ENCODE results near the gene ACTN1.

ACTN1 gene

DNA sequence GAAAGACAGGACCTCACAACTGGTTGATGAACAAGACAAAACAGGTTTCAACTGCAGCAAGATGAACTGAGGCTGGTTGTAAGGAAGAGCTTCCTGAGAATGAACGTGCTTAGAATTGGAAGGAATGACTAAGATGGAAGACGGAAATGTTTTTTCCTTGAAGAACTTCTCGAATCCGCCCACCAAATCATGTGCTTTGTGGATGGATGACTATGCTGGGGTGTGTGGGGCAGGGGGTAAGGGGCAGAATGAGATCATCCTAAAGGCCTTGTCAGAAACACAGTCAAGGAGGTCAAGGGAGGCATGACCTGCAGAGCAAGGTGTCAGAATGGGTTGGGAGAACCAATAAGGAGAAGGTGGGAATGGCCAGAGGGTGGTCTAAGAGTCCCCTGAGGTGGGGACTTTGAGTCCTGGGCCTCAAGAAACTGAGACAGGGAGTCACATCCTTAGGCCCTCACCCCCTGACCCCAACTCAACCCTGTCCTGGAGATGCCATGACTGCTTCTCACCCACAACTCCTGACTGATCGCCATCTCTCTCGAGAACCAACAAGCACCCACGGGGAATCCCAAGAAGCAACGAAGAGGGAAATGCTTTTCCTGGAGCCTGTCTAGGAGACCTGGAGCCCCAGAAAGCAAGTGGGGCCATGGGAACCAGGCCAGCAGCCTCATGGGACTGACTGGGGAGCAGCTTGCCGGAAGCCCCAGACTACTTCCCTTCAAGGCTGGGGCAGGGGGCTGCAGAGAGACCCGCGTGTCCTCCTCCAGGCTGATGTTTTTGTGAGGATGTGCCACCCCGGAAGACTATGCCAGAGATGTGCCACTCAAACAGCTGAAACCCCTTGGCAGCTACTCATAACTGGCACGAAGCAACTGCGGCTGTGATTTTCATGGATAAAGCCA lies 84.0 kb downstream of the ACTN1 start:
- Histone ChIP-seq H3K4me2 (no peak overlapping the region), H3K27ac (no peak overlapping the region), H3K27me3 (ENCODE audit: insufficient read depth, low read depth) (no peaks in the 10 kb centered on the region), H3K4me3 (IDR thresholded peaks at IDR 0.05; ENCODE audit: insufficient read depth, low read depth, low read length) (no peak overlapping the region), H3K79me2 (ENCODE audit: insufficient read depth, low read depth) (no peaks in the 10 kb centered on the region), H3K36me3 (ENCODE audit: insufficient read depth) (no peaks in the 10 kb centered on the region), H3K9ac (no peak overlapping the region), H3K4me1 (ENCODE audit: low read depth, poor library complexity, severe bottlenecking) (no peaks in the 10 kb centered on the region), H4K20me1 (ENCODE audit: insufficient read depth) (no peaks in the 10 kb centered on the region), H2AFZ (ENCODE audit: low read depth) (no peak overlapping the region)
- TF ChIP-seq, protein P1, sequence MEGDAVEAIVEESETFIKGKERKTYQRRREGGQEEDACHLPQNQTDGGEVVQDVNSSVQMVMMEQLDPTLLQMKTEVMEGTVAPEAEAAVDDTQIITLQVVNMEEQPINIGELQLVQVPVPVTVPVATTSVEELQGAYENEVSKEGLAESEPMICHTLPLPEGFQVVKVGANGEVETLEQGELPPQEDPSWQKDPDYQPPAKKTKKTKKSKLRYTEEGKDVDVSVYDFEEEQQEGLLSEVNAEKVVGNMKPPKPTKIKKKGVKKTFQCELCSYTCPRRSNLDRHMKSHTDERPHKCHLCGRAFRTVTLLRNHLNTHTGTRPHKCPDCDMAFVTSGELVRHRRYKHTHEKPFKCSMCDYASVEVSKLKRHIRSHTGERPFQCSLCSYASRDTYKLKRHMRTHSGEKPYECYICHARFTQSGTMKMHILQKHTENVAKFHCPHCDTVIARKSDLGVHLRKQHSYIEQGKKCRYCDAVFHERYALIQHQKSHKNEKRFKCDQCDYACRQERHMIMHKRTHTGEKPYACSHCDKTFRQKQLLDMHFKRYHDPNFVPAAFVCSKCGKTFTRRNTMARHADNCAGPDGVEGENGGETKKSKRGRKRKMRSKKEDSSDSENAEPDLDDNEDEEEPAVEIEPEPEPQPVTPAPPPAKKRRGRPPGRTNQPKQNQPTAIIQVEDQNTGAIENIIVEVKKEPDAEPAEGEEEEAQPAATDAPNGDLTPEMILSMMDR (conservative IDR thresholded peaks at IDR 0.05; ENCODE audit: low read depth, low read length), result no peak

DNA sequence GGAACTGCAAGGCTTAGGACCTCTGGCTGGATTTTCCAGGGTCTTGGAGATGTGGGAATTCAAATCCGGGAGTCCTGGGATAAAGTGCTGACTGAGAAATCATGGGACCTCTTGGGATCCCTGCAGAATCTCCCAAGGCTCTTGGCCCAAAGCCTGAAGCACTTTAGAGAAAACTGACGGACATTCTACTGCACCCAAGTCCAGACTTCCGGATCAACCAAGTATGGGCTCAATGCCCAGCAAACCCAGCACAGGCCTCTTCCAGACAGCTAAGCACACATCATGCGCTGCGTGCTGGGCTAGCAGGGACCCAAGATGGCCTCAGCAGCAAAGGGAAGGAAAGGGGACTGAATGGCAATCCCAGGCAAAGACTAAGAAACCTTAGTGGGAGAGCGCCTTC lies 85.0 kb downstream of the ACTN1 start:
- Histone ChIP-seq H3K27ac (no peak overlapping the region), H3K36me3 (ENCODE audit: insufficient read depth) (no peaks in the 10 kb centered on the region), H3K4me2 (no peak overlapping the region), H3K4me3 (IDR thresholded peaks at IDR 0.05; ENCODE audit: insufficient read depth, low read depth, low read length) (no peak overlapping the region), H3K27me3 (ENCODE audit: insufficient read depth, low read depth) (no peaks in the 10 kb centered on the region), H3K9ac (no peak overlapping the region), H3K79me2 (ENCODE audit: insufficient read depth, low read depth) (no peaks in the 10 kb centered on the region), H4K20me1 (ENCODE audit: insufficient read depth) (no peaks in the 10 kb centered on the region), H2AFZ (ENCODE audit: low read depth) (no peak overlapping the region), H3K4me1 (ENCODE audit: low read depth, poor library complexity, severe bottlenecking) (no peaks in the 10 kb centered on the region)
- TF ChIP-seq, protein P1 (conservative IDR thresholded peaks at IDR 0.05; ENCODE audit: low read depth, low read length), result no peak

DNA sequence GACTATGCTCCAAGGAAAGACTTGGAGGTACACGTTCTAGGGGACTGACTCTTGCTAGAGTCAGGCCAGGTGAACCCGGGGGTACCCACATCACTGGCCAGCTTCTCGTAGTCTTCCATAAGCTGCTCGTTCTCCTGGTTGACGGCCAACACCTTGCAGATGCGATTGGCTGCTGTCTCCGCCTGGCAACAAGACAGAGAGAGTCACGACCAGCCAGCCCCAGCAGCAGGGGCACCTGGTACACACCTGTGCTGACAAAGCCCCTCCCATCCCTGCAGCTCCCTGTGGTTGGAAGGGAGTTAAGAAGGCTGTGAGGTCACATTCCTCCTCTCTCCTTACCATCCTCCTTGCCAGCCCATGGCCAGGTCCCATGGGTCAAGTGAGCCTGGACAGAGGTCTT lies 85.5 kb downstream of the ACTN1 start:
- Histone ChIP-seq H3K4me2 (no peak overlapping the region), H3K9ac (no peak overlapping the region), H3K27ac (no peak overlapping the region), H3K4me1 (ENCODE audit: low read depth, poor library complexity, severe bottlenecking) (no peaks in the 10 kb centered on the region), H3K79me2 (ENCODE audit: insufficient read depth, low read depth) (no peaks in the 10 kb centered on the region), H3K36me3 (ENCODE audit: insufficient read depth) (no peaks in the 10 kb centered on the region), H3K27me3 (ENCODE audit: insufficient read depth, low read depth) (no peaks in the 10 kb centered on the region), H4K20me1 (ENCODE audit: insufficient read depth) (no peaks in the 10 kb centered on the region), H2AFZ (ENCODE audit: low read depth) (no peak overlapping the region), H3K4me3 (IDR thresholded peaks at IDR 0.05; ENCODE audit: insufficient read depth, low read depth, low read length) (no peak overlapping the region)
- TF ChIP-seq, protein P1 (conservative IDR thresholded peaks at IDR 0.05; ENCODE audit: low read depth, low read length), result no peak

DNA sequence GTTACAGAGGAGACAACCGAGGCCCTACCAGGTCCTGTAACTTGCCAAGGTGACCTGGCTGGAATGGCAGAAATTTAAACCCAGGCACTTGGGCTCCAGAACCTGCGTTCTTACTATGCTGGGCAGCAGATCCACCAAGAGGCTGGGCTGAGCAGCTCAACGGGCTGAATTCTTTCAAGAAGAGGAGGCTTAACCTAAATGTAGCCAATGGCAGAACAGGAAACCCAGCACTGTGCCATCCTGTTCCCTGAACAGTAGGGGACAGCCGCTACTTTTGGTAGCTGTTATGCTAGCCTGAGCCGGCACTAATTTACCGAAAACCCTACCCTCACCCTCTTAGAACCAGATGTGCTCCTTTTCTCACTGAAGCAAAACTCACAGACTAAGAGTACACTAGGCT lies 86.1 kb downstream of the ACTN1 start:
- Histone ChIP-seq H3K4me3 (IDR thresholded peaks at IDR 0.05; ENCODE audit: insufficient read depth, low read depth, low read length) (no peak overlapping the region), H4K20me1 (ENCODE audit: insufficient read depth) (no peaks in the 10 kb centered on the region), H3K4me1 (ENCODE audit: low read depth, poor library complexity, severe bottlenecking) (no peaks in the 10 kb centered on the region), H3K79me2 (ENCODE audit: insufficient read depth, low read depth) (no peaks in the 10 kb centered on the region), H2AFZ (ENCODE audit: low read depth) (no peak overlapping the region), H3K27me3 (ENCODE audit: insufficient read depth, low read depth) (no peaks in the 10 kb centered on the region), H3K9ac (no peak overlapping the region), H3K27ac (no peak overlapping the region), H3K4me2 (no peak overlapping the region), H3K36me3 (ENCODE audit: insufficient read depth) (no peaks in the 10 kb centered on the region)
- TF ChIP-seq, protein P1 (conservative IDR thresholded peaks at IDR 0.05; ENCODE audit: low read depth, low read length), result no peak

Measured in KMS-11 (cell line).